Tibial artery (tissue), 4 donors: ENCODE results near the gene TRMT44.
A peak's percentile ranks its signal among the peaks of the same experiment; 100 is the strongest.

Experiments used
- DNase-seq, 2 donors: peaks; one replicate each; pipeline ENCODE4 v3.0.0-alpha.2; 2019
- H3K27ac ChIP-seq, 2 donors: fragments of 200-600 bp; sonication (generic) in 1 of 2; 1 replicate in 1 of 2; 2 replicates in 1 of 2; pipeline ENCODE4 v1.5.1; 2018 to 2019; ENCODE audit warnings: mild to moderate bottlenecking in 1 of 2
- H3K27me3 ChIP-seq, 2 donors: fragments of 200-600 bp; sonication (generic) in 1 of 2; one replicate each; pipeline versions ENCODE4 v1.5.1 to v1.6.0; 2016 to 2019
- H3K36me3 ChIP-seq, 3 donors: fragments of 200-600 bp; sonication (generic) in 2 of 3; one replicate each; pipeline ENCODE4 v1.5.1; 2016 to 2019; ENCODE audit warnings: mild to moderate bottlenecking in 2 of 3
- H3K4me1 ChIP-seq, 4 donors: fragments of 200-600 bp; sonication (generic) in 2 of 4; 1 replicate in 3 of 4; 2 replicates in 1 of 4; pipeline ENCODE4 v1.5.1; 2016 to 2019
- H3K4me3 ChIP-seq, 2 donors: fragments of 200-600 bp; sonication (generic) in 1 of 2; 1 replicate in 1 of 2; 2 replicates in 1 of 2; pipeline ENCODE4 v1.5.1; 2018 to 2019; ENCODE audit warnings: mild to moderate bottlenecking in 2 of 2
- H3K9me3 ChIP-seq, 3 donors: fragments of 200-600 bp; sonication (generic) in 1 of 3; one replicate each; pipeline ENCODE4 v1.5.1; 2016 to 2019
- intact Hi-C: fragments of 100-400 bp; cut with DNase I; formaldehyde crosslinking; loops from one replicate; pipeline ENCODE4 v1.15.0; 2023; ENCODE audit warnings: low total_unique reads
- TF ChIP-seq, protein P1 (sequence below), 2 experiments: fragments of 200-600 bp in 1 of 2; fragments of 450-650 bp in 1 of 2; IDR thresholded peaks; one replicate each; pipeline ENCODE4 v1.5.1; 2017 to 2019; ENCODE audit warnings: antibody characterized with exemption in 2 of 2, mild to moderate bottlenecking in 1 of 2, moderate library complexity in 1 of 2

The TRMT44 gene

GRCh38 chr4:8427761-8428287, 12.8 kb upstream of the TRMT44 start:
- Histone ChIP-seq H3K36me3 (peaks cover 0 to 9% (median 0%) of the 10 kb centered on the region in 3 donors), H3K27ac (peak overlapping the region; percentile 86), H3K27me3 (no peaks in the 10 kb centered on the region), H3K4me3 (peak overlapping the region; percentile 72 to 83), H3K9me3 (no peaks in the 10 kb centered on the region), H3K4me1 (peaks cover 0 to 38% (median 29%) of the 10 kb centered on the region in 4 donors)
- peak; percentile 33 to 74 for DNase-seq
- TF ChIP-seq, protein P1, sequence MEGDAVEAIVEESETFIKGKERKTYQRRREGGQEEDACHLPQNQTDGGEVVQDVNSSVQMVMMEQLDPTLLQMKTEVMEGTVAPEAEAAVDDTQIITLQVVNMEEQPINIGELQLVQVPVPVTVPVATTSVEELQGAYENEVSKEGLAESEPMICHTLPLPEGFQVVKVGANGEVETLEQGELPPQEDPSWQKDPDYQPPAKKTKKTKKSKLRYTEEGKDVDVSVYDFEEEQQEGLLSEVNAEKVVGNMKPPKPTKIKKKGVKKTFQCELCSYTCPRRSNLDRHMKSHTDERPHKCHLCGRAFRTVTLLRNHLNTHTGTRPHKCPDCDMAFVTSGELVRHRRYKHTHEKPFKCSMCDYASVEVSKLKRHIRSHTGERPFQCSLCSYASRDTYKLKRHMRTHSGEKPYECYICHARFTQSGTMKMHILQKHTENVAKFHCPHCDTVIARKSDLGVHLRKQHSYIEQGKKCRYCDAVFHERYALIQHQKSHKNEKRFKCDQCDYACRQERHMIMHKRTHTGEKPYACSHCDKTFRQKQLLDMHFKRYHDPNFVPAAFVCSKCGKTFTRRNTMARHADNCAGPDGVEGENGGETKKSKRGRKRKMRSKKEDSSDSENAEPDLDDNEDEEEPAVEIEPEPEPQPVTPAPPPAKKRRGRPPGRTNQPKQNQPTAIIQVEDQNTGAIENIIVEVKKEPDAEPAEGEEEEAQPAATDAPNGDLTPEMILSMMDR (IDR thresholded peaks at IDR 0.05), result no peak
- intact Hi-C loops, result loop anchor here (5.0 kb wide), 1 partner anchor 271 kb away; the partner anchor contains the start of gene ABLIM2

DNA sequence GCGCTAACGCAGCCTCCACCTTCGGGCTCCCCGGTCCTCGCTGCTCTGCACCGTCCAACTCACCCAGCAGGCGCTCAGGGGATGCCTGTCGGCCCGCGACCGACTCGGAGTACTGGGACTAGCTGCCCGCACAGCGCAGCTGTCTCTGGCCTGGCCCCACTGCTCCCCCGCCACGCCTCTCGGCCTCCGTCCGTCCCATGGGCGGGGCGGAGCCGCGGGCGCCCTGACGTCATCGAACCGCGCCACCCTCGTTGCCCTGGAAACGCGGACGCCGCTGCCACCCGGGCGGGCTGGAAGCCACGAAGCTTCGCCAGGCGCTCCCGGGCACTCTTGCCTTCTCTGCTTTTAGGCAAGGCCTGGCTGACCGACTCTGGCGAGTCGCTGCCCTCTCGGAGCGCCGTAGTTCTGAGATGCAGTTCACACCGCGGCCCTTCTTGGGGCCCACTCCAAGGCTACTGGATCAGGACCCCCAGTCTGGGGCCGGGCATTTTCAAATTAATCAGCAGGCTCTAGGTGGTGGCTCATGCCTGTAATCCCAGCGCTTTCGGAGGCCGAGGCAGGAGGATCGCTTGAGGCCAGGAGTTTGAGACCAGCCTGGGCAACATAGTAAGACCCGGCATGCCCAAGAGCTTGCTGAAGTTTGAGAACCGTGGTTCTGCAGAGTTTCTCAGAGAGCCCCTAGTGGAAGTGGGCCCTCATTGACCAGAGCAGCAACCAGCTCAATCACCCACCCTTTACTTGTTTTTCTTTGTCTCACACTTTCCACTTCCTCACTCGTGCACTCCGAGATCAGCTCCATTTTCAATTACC, 12.1 kb upstream of the TRMT44 start:
- TF ChIP-seq, protein P1 (IDR thresholded peaks at IDR 0.05), result no peak
- Histone ChIP-seq H3K9me3 (no peaks in the 10 kb centered on the region), H3K36me3 (peaks cover 0 to 9% (median 0%) of the 10 kb centered on the region in 3 donors), H3K27me3 (no peaks in the 10 kb centered on the region), H3K27ac (peak overlapping the region; percentile 86), H3K4me3 (peak overlapping the region; percentile 72 to 83), H3K4me1 (peaks cover 0 to 35% (median 28%) of the 10 kb centered on the region in 4 donors)
- intact Hi-C loops, result loop anchor here (5.0 kb wide), 1 partner anchor 271 kb away; the partner anchor contains the start of gene ABLIM2
- peak; percentile 78 to 94 for DNase-seq

DNA sequence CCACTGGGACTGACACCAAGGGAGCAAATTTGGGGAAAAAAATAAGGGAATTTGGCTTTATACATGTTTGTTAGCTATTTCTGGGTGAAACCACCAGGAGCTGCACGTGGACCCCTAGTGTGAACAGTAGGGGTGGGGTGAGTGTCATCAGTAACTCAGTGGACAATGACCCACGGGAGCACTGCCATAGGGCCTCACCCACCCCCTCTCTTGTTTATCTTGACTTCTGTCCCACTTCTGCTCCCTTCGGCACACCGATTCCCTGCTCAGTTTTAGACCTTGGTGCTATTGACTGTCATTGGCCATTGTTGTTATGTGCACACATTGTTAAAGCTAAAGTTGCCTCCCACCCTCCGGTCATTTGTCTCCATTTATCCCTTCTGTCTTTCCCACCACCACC, 9.0 kb upstream of the TRMT44 start:
- Histone ChIP-seq H3K27ac (no peak overlapping the region), H3K9me3 (no peaks in the 10 kb centered on the region), H3K4me1 (peaks cover 0 to 30% (median 19%) of the 10 kb centered on the region in 4 donors), H3K27me3 (no peaks in the 10 kb centered on the region), H3K36me3 (no peaks in the 10 kb centered on the region), H3K4me3 (no peak overlapping the region)
- TF ChIP-seq, protein P1 (IDR thresholded peaks at IDR 0.05), result no peak
- intact Hi-C loops, result no loop called here
- DNase-seq, result no peak

DNA sequence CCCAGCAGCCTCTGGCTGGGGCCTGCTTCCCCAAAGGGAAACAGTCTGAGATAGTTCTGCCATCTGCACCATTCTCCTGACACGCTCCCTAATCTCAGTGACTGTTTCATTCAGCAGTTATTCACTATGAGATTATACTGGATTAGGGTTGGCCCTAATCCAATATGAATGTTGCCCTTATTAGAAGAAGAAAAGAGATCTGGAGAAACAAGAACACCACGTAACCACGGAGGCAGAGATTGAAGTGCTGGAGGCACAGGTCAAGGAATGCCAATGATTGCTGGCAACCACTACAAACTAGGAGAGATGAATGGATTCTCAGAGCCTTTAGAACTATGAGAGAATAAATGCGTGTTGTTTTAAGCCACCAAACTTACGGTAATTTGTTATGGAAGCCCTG, 7.4 kb upstream of the TRMT44 start:
- Histone ChIP-seq H3K4me1 (peaks cover 0 to 17% (median 10%) of the 10 kb centered on the region in 4 donors), H3K27me3 (no peaks in the 10 kb centered on the region), H3K27ac (no peak overlapping the region), H3K36me3 (no peaks in the 10 kb centered on the region), H3K4me3 (no peak overlapping the region), H3K9me3 (no peaks in the 10 kb centered on the region)
- no peak for DNase-seq
- intact Hi-C loops, result no loop called here
- TF ChIP-seq, protein P1 (IDR thresholded peaks at IDR 0.05), result no peak

- Histone ChIP-seq H3K27me3 (no peaks in the 10 kb centered on the region), H3K9me3 (no peaks in the 10 kb centered on the region), H3K4me1 (peaks cover 0 to 21% (median 9%) of the 10 kb centered on the region in 4 donors), H3K27ac (no peak overlapping the region), H3K4me3 (no peak overlapping the region), H3K36me3 (no peaks in the 10 kb centered on the region)
- DNase-seq, result no peak
- TF ChIP-seq, protein P1 (IDR thresholded peaks at IDR 0.05), result no peak
- intact Hi-C loops, result no loop called here
Observed at GRCh38 chr4:8434251-8435073, 6.1 kb upstream of the TRMT44 start.
